Measurements from ENCODE around the gene GPM6B. TPM values are rescaled to one million over a fixed set of nuclear protein-coding genes. Genes with fewer than 3 reads are reported as not detected.
A peak's percentile ranks its signal among the peaks of the same experiment; 100 is the strongest.

Gene GPM6B
- total and polyA plus RNA-seq, 8 donors = 0.29 to 67.9 (median 8.3) TPM

- WGBS, 5 donors = 11 to 35% (median 31%) methylated on average over 1 to 2 of the region's 2 CpGs
- Histone ChIP-seq H3K36me3 (no peaks in the 10 kb centered on the region), H3K4me1 (no peaks in the 10 kb centered on the region), H3K4me3 (no peak overlapping the region), H3K9me3 (no peaks in the 10 kb centered on the region), H3K27me3 (no peaks in the 10 kb centered on the region), H3K27ac (no peak overlapping the region)
- intact Hi-C loops (cut with DNase I; ENCODE audit: low total_unique reads) = no loop called here
- DNase-seq = peak in 1 of 2 donors; percentile 45
- no peak for TF ChIP-seq EP300 (IDR thresholded peaks at IDR 0.05)
- TF ChIP-seq, protein P1, sequence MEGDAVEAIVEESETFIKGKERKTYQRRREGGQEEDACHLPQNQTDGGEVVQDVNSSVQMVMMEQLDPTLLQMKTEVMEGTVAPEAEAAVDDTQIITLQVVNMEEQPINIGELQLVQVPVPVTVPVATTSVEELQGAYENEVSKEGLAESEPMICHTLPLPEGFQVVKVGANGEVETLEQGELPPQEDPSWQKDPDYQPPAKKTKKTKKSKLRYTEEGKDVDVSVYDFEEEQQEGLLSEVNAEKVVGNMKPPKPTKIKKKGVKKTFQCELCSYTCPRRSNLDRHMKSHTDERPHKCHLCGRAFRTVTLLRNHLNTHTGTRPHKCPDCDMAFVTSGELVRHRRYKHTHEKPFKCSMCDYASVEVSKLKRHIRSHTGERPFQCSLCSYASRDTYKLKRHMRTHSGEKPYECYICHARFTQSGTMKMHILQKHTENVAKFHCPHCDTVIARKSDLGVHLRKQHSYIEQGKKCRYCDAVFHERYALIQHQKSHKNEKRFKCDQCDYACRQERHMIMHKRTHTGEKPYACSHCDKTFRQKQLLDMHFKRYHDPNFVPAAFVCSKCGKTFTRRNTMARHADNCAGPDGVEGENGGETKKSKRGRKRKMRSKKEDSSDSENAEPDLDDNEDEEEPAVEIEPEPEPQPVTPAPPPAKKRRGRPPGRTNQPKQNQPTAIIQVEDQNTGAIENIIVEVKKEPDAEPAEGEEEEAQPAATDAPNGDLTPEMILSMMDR (IDR thresholded peaks at IDR 0.05) = no peak
- no peak for TF ChIP-seq POLR2A (IDR thresholded peaks at IDR 0.05)
- TF ChIP-seq POLR2AphosphoS5 (IDR thresholded peaks at IDR 0.05) = no peak
These were observed 25.3 kb downstream of the GPM6B start for GRCh38 chrX:13791559-13791958.

- intact Hi-C loops (cut with DNase I; ENCODE audit: low total_unique reads) = no loop called here
- no peak for TF ChIP-seq EP300 (IDR thresholded peaks at IDR 0.05)
- TF ChIP-seq POLR2AphosphoS5 (IDR thresholded peaks at IDR 0.05) = no peak
- TF ChIP-seq POLR2A (IDR thresholded peaks at IDR 0.05) = no peak
- TF ChIP-seq, protein P1 (IDR thresholded peaks at IDR 0.05) = no peak
- H3K9me3 ChIP-seq = no peaks in the 10 kb centered on the region
- H3K36me3 ChIP-seq = no peaks in the 10 kb centered on the region
- DNase-seq = no peak
- H3K4me3 ChIP-seq = no peak overlapping the region
- peak overlapping the region in 1 of 5 donors; percentile 49 for H3K27ac ChIP-seq
- 77 to 100% (median 93%) methylated on average over 2 of the region's 2 CpGs for WGBS, 5 donors
- H3K27me3 ChIP-seq = peaks cover 0 to 2% (median 0%) of the 10 kb centered on the region in 3 donors
- no peaks in the 10 kb centered on the region for H3K4me1 ChIP-seq
These were observed 25.7 kb downstream of the GPM6B start for GRCh38 chrX:13791145-13791544.

DNA sequence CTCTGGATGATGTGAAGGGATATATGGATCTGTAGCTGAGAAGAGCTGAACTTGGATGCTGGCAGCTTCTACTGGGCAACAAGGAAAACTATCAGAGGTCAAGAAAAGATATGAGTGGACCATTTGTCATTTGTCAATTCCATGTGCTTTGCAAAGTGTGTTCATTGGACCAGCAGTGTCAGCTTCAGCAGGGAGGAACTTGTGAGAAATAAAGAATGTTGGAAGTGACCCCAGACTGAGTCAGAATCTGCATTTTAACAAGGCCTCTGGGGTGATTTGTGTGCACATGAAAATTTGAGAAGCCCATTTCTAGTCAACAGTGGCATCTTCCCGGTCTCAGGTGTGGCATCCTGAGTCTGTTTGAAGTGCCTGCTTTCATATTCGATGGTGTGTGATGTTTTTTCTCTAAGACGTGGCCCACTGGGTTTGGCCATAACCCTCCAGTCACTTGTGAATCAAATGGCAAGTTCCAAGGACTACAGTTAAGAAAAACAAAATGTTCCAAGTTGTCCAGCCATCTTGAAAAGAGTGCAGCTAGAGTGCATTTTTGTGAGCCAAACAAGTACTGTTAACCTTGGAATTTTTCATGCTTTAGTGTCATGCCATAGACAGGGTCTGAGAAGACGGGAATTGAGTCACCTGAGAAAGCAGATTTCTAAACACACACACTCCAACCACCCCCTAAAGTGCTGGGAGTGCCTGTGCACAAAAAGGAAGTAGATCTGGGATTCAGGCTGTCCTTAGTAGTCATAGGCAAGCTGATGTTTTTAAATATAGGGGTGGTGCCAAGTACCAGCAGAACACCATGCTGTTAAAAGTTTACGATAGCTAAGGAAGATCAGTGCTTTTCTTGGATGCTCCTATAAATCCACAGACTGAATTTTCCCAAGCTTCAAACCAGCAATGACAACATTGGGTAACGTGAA, 26.4 kb downstream of the GPM6B start:
- Histone ChIP-seq H3K4me3 (no peak overlapping the region), H3K9me3 (no peaks in the 10 kb centered on the region), H3K4me1 (no peaks in the 10 kb centered on the region), H3K27ac (peak overlapping the region in 1 of 5 donors; percentile 49), H3K27me3 (peaks cover 0 to 7% (median 0%) of the 10 kb centered on the region in 3 donors), H3K36me3 (no peaks in the 10 kb centered on the region)
- DNase-seq = no peak
- intact Hi-C loops (cut with DNase I; ENCODE audit: low total_unique reads) = no loop called here
- 65 to 88% (median 72%) methylated on average over 6 of the region's 6 CpGs for WGBS, 5 donors
- TF ChIP-seq POLR2AphosphoS5 (IDR thresholded peaks at IDR 0.05) (no peak), POLR2A (IDR thresholded peaks at IDR 0.05) (no peak), EP300 (IDR thresholded peaks at IDR 0.05) (no peak)
- TF ChIP-seq, protein P1 (IDR thresholded peaks at IDR 0.05) = no peak

DNA sequence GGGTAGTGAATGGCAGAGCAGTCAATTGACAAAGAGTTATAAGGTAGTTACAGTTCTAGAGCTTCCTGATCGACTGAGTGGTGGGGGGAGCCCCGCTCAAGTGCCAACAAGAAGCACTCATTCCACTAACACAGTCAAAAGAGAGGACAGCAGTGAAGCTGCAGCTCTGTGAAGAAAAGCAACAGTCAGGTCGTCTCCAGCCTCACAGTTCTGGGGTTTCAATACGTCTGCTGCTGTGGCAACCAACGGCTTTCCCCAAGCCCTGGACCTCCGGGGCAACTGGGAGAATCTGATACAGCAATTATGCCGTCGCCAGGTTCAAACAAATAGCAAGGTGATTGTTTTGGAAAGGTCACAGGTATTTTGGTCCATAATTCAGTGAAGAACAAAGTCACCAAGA, 30.8 kb downstream of the GPM6B start:
- TF ChIP-seq, protein P1 (IDR thresholded peaks at IDR 0.05) = no peak
- TF ChIP-seq EP300 (IDR thresholded peaks at IDR 0.05) (no peak), POLR2A (IDR thresholded peaks at IDR 0.05) (no peak), POLR2AphosphoS5 (IDR thresholded peaks at IDR 0.05) (no peak)
- no peak overlapping the region for H3K4me3 ChIP-seq
- H3K9me3 ChIP-seq = no peaks in the 10 kb centered on the region
- no peak overlapping the region for H3K27ac ChIP-seq
- no peak for DNase-seq
- H3K4me1 ChIP-seq = no peaks in the 10 kb centered on the region
- intact Hi-C loops (cut with DNase I; ENCODE audit: low total_unique reads) = no loop called here
- no peaks in the 10 kb centered on the region for H3K36me3 ChIP-seq
- H3K27me3 ChIP-seq = peaks cover 0 to 7% (median 0%) of the 10 kb centered on the region in 3 donors
- 51 to 69% (median 61%) methylated on average over 7 to 8 of the region's 8 CpGs for WGBS, 5 donors

Measured in stomach (tissue), 9 donors.